ENCODE results near the gene DNASE1L3. TPM values are rescaled to one million over a fixed set of nuclear protein-coding genes. Genes with fewer than 3 reads are reported as not detected.

The DNASE1L3 gene
- total and polyA plus RNA-seq, 2 of the 13 experiments (the other 11 are each of a cell fraction or from before 2014, with no cell fraction given): 0.86 to 1.7 TPM

DNA sequence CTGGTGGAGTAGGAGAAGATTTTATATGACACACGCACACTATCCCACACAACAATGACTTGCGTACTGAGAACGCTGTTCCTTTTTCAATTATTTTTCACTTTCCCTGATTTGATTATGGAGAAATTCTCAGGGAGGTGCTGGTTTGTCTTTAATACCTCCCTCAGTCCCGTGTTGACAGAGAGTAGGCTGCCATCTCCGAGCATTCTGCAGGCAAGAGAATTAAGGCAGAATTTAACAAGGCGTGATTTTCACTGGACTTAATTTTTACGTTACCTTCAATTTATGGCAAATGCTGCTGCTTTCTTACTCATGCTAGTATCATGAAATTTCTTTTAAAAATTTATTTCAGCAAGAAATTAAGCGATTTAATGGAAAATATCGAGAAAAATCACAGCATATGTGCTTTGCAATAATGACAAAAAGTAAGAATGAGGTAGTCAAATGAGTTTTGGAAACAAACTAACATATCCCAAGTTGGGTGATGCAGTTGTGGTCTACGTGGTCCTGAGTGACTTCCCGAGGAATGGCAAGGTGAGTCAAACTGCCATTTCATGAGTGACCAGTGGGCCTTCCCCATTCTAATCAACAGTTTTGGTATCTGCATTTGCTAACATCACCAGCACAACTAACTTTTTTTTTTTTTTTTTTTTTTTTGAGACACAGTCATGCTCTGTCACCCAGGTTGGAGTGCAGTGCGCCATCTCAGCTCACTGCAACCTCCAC, 16.9 kb downstream of the DNASE1L3 start:
- Histone ChIP-seq H3K9ac (ENCODE audit: insufficient read depth, low read depth, low read length) (peak overlapping the region; percentile 52), H2AFZ (ENCODE audit: low read length) (no peak overlapping the region), H3K4me3 (replicated peaks in 1 of 3; ENCODE audit: insufficient read depth in 1 of 3, low read depth in 2 of 3, low read length in 3 of 3) (peak overlapping the region in 1 of 3 experiments; percentile 38; a peak in 1 of 6 replicates), H3K79me2 (ENCODE audit: insufficient read depth, low read length) (no peaks in the 10 kb centered on the region), H3K27ac (ENCODE audit: extremely low read length, insufficient read depth, low read length) (peak overlapping the region; percentile 84), H3K27me3 (ENCODE audit: control insufficient read depth in 1 of 2, insufficient read depth in 2 of 2, low read length in 2 of 2) (no peaks in the 10 kb centered on the region), H4K20me1 (ENCODE audit: insufficient read depth, low read length) (no peaks in the 10 kb centered on the region), H3K9me3 (ENCODE audit: low read length) (no peaks in the 10 kb centered on the region), H3K4me1 (ENCODE audit: insufficient read depth, low read length) (peaks cover 89% of the 10 kb centered on the region), H3K4me2 (ENCODE audit: low read depth, low read length) (peak overlapping the region; percentile 66), H3K36me3 (replicated peaks in 1 of 2; ENCODE audit: control insufficient read depth in 1 of 2, insufficient read depth in 2 of 2, low read length in 2 of 2) (no peaks in the 10 kb centered on the region)
- in situ Hi-C loops (cut with HindIII; ENCODE audit: extremely low pct_ligation_motif_present, low pct_unique_long_range_greater_than_20kb) (no loop called here), intact Hi-C loops (cut with micrococcal nuclease; ENCODE audit: unreplicated experiment) (loop anchor here (1.0 to 2.0 kb wide), 3 partner anchors 7 to 113 kb away; partner anchors contain the start of genes HTD2 and RPP14)
- WGBS (ENCODE audit: low lambda C conversion rate): 39% methylated on average over 12 of the region's 12 CpGs
- POLR2A ChIA-PET: interaction anchor here (0.6 to 1.8 kb wide), 9 partner anchors 8 to 113 kb away, joined by 3 to 11 read pairs (median 4); partner anchors contain the start of genes ABHD6, HTD2 and RPP14
- ATAC-seq: peak; percentile 20
- DNase-seq (ENCODE audit: low spot score): no peak
- BruUV-seq (replicated peaks): no TSS peak
- no peak for FAIRE-seq
- CTCF ChIA-PET (ENCODE audit: low intra/inter-chr PET ratio, low total read pairs): no interaction called here
- TF ChIP-seq PCBP1 (IDR thresholded peaks at IDR 0.05; ENCODE audit: borderline replicate concordance, low read depth, low read length): no peak
- no peak for TF ChIP-seq ZNF441 (CRISPR knock-in tag; IDR thresholded peaks at IDR 0.05; ENCODE audit: borderline replicate concordance)
- TF ChIP-seq, protein P1, sequence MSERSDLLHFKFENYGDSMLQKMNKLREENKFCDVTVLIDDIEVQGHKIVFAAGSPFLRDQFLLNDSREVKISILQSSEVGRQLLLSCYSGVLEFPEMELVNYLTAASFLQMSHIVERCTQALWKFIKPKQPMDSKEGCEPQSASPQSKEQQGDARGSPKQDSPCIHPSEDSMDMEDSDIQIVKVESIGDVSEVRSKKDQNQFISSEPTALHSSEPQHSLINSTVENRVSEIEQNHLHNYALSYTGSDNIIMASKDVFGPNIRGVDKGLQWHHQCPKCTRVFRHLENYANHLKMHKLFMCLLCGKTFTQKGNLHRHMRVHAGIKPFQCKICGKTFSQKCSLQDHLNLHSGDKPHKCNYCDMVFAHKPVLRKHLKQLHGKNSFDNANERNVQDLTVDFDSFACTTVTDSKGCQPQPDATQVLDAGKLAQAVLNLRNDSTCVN (CRISPR knock-in tag; IDR thresholded peaks at IDR 0.05; ENCODE audit: borderline replicate concordance): no peak
- TF ChIP-seq, protein P2, sequence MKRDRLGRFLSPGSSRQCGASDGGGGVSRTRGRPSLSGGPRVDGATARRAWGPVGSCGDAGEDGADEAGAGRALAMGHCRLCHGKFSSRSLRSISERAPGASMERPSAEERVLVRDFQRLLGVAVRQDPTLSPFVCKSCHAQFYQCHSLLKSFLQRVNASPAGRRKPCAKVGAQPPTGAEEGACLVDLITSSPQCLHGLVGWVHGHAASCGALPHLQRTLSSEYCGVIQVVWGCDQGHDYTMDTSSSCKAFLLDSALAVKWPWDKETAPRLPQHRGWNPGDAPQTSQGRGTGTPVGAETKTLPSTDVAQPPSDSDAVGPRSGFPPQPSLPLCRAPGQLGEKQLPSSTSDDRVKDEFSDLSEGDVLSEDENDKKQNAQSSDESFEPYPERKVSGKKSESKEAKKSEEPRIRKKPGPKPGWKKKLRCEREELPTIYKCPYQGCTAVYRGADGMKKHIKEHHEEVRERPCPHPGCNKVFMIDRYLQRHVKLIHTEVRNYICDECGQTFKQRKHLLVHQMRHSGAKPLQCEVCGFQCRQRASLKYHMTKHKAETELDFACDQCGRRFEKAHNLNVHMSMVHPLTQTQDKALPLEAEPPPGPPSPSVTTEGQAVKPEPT (CRISPR knock-in tag; IDR thresholded peaks at IDR 0.05; ENCODE audit: low read depth): no peak
- no peak for TF ChIP-seq ZNF850 (CRISPR knock-in tag; conservative IDR thresholded peaks at IDR 0.05)
- TF ChIP-seq KDM4B (CRISPR knock-in tag; IDR thresholded peaks at IDR 0.05): no peak
- TF ChIP-seq, protein P3, sequence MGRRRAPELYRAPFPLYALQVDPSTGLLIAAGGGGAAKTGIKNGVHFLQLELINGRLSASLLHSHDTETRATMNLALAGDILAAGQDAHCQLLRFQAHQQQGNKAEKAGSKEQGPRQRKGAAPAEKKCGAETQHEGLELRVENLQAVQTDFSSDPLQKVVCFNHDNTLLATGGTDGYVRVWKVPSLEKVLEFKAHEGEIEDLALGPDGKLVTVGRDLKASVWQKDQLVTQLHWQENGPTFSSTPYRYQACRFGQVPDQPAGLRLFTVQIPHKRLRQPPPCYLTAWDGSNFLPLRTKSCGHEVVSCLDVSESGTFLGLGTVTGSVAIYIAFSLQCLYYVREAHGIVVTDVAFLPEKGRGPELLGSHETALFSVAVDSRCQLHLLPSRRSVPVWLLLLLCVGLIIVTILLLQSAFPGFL (CRISPR knock-in tag; IDR thresholded peaks at IDR 0.05): no peak
- TF ChIP-seq SKI (IDR thresholded peaks at IDR 0.05; ENCODE audit: partially characterized antibody): no peak
- TF ChIP-seq ZNF160 (CRISPR knock-in tag; IDR thresholded peaks at IDR 0.05): no peak
- no peak for TF ChIP-seq PAX8 (CRISPR knock-in tag; IDR thresholded peaks at IDR 0.05; ENCODE audit: borderline replicate concordance)
- no peak for TF ChIP-seq ZNF766 (CRISPR knock-in tag; IDR thresholded peaks at IDR 0.05; ENCODE audit: borderline replicate concordance)
- TF ChIP-seq THYN1 (CRISPR knock-in tag; IDR thresholded peaks at IDR 0.05; ENCODE audit: borderline replicate concordance, low read depth): no peak
- no peak for TF ChIP-seq NBN (conservative IDR thresholded peaks at IDR 0.05)
- TF ChIP-seq PHF5A (CRISPR knock-in tag; IDR thresholded peaks at IDR 0.05; ENCODE audit: low read depth, unreplicated experiment): no peak
- TF ChIP-seq SALL1 (CRISPR knock-in tag; IDR thresholded peaks at IDR 0.05): no peak; the same call in 1 of the 2 replicates
- TF ChIP-seq, protein P4, sequence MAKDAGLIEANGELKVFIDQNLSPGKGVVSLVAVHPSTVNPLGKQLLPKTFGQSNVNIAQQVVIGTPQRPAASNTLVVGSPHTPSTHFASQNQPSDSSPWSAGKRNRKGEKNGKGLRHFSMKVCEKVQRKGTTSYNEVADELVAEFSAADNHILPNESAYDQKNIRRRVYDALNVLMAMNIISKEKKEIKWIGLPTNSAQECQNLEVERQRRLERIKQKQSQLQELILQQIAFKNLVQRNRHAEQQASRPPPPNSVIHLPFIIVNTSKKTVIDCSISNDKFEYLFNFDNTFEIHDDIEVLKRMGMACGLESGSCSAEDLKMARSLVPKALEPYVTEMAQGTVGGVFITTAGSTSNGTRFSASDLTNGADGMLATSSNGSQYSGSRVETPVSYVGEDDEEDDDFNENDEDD (CRISPR knock-in tag; IDR thresholded peaks at IDR 0.05; ENCODE audit: borderline replicate concordance): no peak
- TF ChIP-seq RFXAP (CRISPR knock-in tag; IDR thresholded peaks at IDR 0.05; ENCODE audit: borderline replicate concordance): peak; percentile 11; the same call in 1 of the 2 replicates
- no peak for TF ChIP-seq NAIF1 (CRISPR knock-in tag; IDR thresholded peaks at IDR 0.05; ENCODE audit: borderline replicate concordance)
